GM12878 (cell line): Measurements from ENCODE around the gene BLNK. TPM values are rescaled to one million over a fixed set of nuclear protein-coding genes. Genes with fewer than 3 reads are reported as not detected.
A peak's percentile ranks its signal among the peaks of the same experiment; 100 is the strongest.

Experiments used
- ATF7 ChIP-seq: fragments of 450-650 bp; IDR thresholded peaks from 2 replicates; pipeline ENCODE4 v1.6.1; 2016; ENCODE audit warnings: low read depth, mild to moderate bottlenecking
- BHLHE40 ChIP-seq, 2 experiments: fragments of 450-650 bp in 1 of 2; IDR thresholded peaks; 2 replicates each; pipeline ENCODE4 v1.6.1; 2011 to 2017; ENCODE audit warnings: low read depth in 2 of 2, borderline replicate concordance in 1 of 2, improper control_type of control experiment in 1 of 2, low read length in 1 of 2, mild to moderate bottlenecking in 1 of 2
- CHD2 ChIP-seq: IDR thresholded peaks from 2 replicates; pipeline ENCODE4 v1.6.1; 2011; ENCODE audit warnings: low read depth, low read length, improper control_type of control experiment, borderline replicate concordance
- EED ChIP-seq: sonication (generic); IDR thresholded peaks from 2 replicates; pipeline ENCODE4 v1.6.1; 2016; ENCODE audit warnings: antibody characterized with exemption, low read depth
- ETV6 ChIP-seq, 2 experiments: fragments of 450-650 bp in 1 of 2; IDR thresholded peaks in 1 of 2; conservative IDR thresholded peaks in 1 of 2; 2 replicates each; pipeline ENCODE4 v1.6.1; 2014; ENCODE audit warnings: antibody characterized with exemption in 1 of 2, borderline replicate concordance in 1 of 2, low read depth in 1 of 2, mild to moderate bottlenecking in 1 of 2, moderate library complexity in 1 of 2
- EZH2 ChIP-seq: IDR thresholded peaks from 2 replicates; pipeline ENCODE4 v1.6.1; 2012; ENCODE audit warnings: low read depth, mild to moderate bottlenecking, control low read depth, inconsistent platforms, low read length, borderline replicate concordance; ENCODE audit not compliant: control insufficient read depth
- GABPA ChIP-seq: IDR thresholded peaks from 2 replicates; pipeline ENCODE4 v1.6.1; 2014; ENCODE audit warnings: antibody characterized with exemption, low read depth, mild to moderate bottlenecking, inconsistent platforms
- IRF4 ChIP-seq: IDR thresholded peaks from 2 replicates; pipeline ENCODE4 v1.6.1; 2011; ENCODE audit warnings: low read depth, low read length
- JUNB ChIP-seq: IDR thresholded peaks from 2 replicates; pipeline ENCODE4 v1.6.1; 2016; ENCODE audit warnings: antibody characterized with exemption, mild to moderate bottlenecking
- MEF2A ChIP-seq: IDR thresholded peaks from 2 replicates; pipeline ENCODE4 v1.6.1; 2011; ENCODE audit warnings: low read depth, mild to moderate bottlenecking, low read length, moderate library complexity; ENCODE audit not compliant: insufficient read depth
- MTA2 ChIP-seq: fragments of 450-650 bp; IDR thresholded peaks from 2 replicates; pipeline ENCODE4 v1.6.1; 2016; ENCODE audit warnings: low read depth, mild to moderate bottlenecking, moderate library complexity
- MTA3 ChIP-seq: IDR thresholded peaks from 2 replicates; pipeline ENCODE4 v1.6.1; 2012; ENCODE audit warnings: low read length, inconsistent platforms, borderline replicate concordance
- POU2F2 ChIP-seq: IDR thresholded peaks from 3 replicates; pipeline ENCODE4 v1.6.1; 2011; ENCODE audit warnings: low read depth, mild to moderate bottlenecking, low read length, borderline replicate concordance
- SREBF2 ChIP-seq: IDR thresholded peaks from 2 replicates; pipeline ENCODE4 v1.6.1; 2012; ENCODE audit warnings: mild to moderate bottlenecking, low read length
- TAF1 ChIP-seq: IDR thresholded peaks from 2 replicates; pipeline ENCODE4 v1.6.1; 2011; ENCODE audit warnings: mild to moderate bottlenecking, low read depth, low read length, borderline replicate concordance
- ZBED1 ChIP-seq: IDR thresholded peaks from 2 replicates; pipeline ENCODE4 v1.6.1; 2016; ENCODE audit warnings: borderline replicate concordance
- polyA plus RNA-seq, 11 experiments: library from polyadenylated mRNA; depleted of rRNA in 4 of 11; unstranded in 6 of 11; stranded (reverse) in 5 of 11; fragments of >200 nt; fragmentation: Nextera tagmentation in 4 of 11; fragmentation: Illumina TruSeq in 1 of 11; extraction: Ambion mirVana in 4 of 11; extraction: Trizol in 1 of 11; gene quantifications; 1 replicate in 1 of 11; 2 replicates in 10 of 11; pipeline versions ENCODE4 v1.2.1 to v1.2.3, GENCODE V29; 2011 to 2016; ENCODE audit warnings: inconsistent platforms in 2 of 11, missing spikeins in 2 of 11, low read depth in 1 of 11
- total RNA-seq, 4 experiments: library from RNA; depleted of rRNA in 3 of 4; stranded (reverse); fragments of >200 nt in 3 of 4; fragmentation: Illumina TruSeq in 1 of 4; extraction: Trizol in 1 of 4; gene quantifications; 2 replicates each; pipeline versions ENCODE4 v1.2.1 to v1.2.3, GENCODE V29; 2013 to 2021
- TF ChIP-seq, protein P1 (sequence below): fragments of 450-650 bp; formaldehyde crosslinking; IDR thresholded peaks from 2 replicates; pipeline ENCODE4 v1.4.0; 2020; ENCODE audit warnings: mild to moderate bottlenecking, moderate library complexity
- TF ChIP-seq, protein P2 (sequence below): fragments of 450-650 bp; IDR thresholded peaks from 2 replicates; pipeline ENCODE4 v1.6.1; 2017; ENCODE audit warnings: low read depth, mild to moderate bottlenecking, moderate library complexity
- TF ChIP-seq, protein P3 (sequence below): IDR thresholded peaks from 2 replicates; pipeline ENCODE4 v1.6.1; 2012; ENCODE audit warnings: low read length, inconsistent platforms
- TF ChIP-seq, protein P4 (sequence below): fragments of 450-650 bp; IDR thresholded peaks from 2 replicates; pipeline ENCODE4 v1.6.1; 2018; ENCODE audit warnings: borderline replicate concordance, mild to moderate bottlenecking; ENCODE audit not compliant: partially characterized antibody

BLNK gene
- total and polyA plus RNA-seq, 10 of the 15 experiments (the other 5 are each of a cell fraction or from before 2014, with no cell fraction given) = 79.5 to 201 (median 139) TPM

DNA sequence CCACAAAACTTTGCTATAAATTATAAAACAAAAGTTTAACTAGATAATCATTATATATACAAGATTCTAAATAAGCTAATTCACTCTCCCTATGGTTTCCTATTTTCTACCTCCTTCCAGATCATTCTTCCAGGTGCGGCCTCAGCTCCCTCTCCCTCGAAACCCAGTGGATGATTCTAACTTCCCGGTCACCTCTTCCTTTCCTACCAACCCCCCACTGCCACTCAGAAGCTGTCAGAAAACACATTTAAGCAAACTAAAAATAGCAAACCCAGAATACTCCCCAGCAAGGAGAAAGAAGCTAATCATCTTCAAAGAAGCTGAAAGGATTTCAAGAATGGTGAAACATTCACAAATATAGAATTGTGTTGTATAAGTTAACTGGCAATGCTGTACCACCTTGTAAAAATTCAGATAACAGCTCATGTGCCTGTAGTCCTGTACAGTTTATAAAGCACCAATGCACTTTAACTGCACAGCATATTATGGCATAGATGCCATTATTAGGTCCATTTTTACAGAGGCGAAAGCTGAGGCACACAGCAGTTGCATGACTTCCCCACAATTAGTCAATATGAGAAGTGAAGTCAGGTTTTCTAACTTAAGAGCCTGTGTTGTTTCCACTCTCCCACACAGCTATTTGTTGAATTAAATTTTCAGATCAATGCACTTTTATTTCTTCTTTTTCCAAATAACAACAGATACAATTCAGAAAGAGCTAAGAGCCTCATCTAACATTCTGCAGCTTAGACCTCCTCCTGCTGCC is 19.2 kb upstream of the BLNK start (continued):
- TF ChIP-seq, protein P1, sequence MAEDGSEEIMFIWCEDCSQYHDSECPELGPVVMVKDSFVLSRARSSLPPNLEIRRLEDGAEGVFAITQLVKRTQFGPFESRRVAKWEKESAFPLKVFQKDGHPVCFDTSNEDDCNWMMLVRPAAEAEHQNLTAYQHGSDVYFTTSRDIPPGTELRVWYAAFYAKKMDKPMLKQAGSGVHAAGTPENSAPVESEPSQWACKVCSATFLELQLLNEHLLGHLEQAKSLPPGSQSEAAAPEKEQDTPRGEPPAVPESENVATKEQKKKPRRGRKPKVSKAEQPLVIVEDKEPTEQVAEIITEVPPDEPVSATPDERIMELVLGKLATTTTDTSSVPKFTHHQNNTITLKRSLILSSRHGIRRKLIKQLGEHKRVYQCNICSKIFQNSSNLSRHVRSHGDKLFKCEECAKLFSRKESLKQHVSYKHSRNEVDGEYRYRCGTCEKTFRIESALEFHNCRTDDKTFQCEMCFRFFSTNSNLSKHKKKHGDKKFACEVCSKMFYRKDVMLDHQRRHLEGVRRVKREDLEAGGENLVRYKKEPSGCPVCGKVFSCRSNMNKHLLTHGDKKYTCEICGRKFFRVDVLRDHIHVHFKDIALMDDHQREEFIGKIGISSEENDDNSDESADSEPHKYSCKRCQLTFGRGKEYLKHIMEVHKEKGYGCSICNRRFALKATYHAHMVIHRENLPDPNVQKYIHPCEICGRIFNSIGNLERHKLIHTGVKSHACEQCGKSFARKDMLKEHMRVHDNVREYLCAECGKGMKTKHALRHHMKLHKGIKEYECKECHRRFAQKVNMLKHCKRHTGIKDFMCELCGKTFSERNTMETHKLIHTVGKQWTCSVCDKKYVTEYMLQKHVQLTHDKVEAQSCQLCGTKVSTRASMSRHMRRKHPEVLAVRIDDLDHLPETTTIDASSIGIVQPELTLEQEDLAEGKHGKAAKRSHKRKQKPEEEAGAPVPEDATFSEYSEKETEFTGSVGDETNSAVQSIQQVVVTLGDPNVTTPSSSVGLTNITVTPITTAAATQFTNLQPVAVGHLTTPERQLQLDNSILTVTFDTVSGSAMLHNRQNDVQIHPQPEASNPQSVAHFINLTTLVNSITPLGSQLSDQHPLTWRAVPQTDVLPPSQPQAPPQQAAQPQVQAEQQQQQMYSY = no peak
- no peak for TF ChIP-seq CHD2
- TF ChIP-seq MEF2A = 0 out of 2 replicates have a peak, but pooled peaks have one; percentile 56
- peak; percentile 75 for TF ChIP-seq EED
- TF ChIP-seq IRF4 = peak; percentile 76; the same call in 1 of the 2 replicates
- peak; percentile 54; the same call in 1 of the 2 replicates for TF ChIP-seq TAF1
- peak; percentile 87 for TF ChIP-seq JUNB
- TF ChIP-seq, protein P2, sequence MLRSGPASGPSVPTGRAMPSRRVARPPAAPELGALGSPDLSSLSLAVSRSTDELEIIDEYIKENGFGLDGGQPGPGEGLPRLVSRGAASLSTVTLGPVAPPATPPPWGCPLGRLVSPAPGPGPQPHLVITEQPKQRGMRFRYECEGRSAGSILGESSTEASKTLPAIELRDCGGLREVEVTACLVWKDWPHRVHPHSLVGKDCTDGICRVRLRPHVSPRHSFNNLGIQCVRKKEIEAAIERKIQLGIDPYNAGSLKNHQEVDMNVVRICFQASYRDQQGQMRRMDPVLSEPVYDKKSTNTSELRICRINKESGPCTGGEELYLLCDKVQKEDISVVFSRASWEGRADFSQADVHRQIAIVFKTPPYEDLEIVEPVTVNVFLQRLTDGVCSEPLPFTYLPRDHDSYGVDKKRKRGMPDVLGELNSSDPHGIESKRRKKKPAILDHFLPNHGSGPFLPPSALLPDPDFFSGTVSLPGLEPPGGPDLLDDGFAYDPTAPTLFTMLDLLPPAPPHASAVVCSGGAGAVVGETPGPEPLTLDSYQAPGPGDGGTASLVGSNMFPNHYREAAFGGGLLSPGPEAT = peak; percentile 46
- TF ChIP-seq, protein P3, sequence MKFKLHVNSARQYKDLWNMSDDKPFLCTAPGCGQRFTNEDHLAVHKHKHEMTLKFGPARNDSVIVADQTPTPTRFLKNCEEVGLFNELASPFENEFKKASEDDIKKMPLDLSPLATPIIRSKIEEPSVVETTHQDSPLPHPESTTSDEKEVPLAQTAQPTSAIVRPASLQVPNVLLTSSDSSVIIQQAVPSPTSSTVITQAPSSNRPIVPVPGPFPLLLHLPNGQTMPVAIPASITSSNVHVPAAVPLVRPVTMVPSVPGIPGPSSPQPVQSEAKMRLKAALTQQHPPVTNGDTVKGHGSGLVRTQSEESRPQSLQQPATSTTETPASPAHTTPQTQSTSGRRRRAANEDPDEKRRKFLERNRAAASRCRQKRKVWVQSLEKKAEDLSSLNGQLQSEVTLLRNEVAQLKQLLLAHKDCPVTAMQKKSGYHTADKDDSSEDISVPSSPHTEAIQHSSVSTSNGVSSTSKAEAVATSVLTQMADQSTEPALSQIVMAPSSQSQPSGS = peak; percentile 90
- TF ChIP-seq EZH2 = no peak
- no peak for TF ChIP-seq SREBF2
- peak; percentile 85 for TF ChIP-seq MTA3
- peak; percentile 45; the same call in 1 of the 2 replicates for TF ChIP-seq GABPA
- TF ChIP-seq ZBED1 = peak; percentile 80; the same call in 1 of the 2 replicates
- peak in 1 of 2 experiments; percentile 79; a peak in 2 of 4 replicates for TF ChIP-seq ETV6 (conservative IDR thresholded peaks at IDR 0.05 in 1 of 2, IDR thresholded peaks at IDR 0.05 in 1 of 2; ENCODE audit: borderline replicate concordance in 1 of 2, low read depth in 1 of 2)
- TF ChIP-seq ATF7 = peak; percentile 59
- peak; percentile 57 for TF ChIP-seq MTA2
- TF ChIP-seq BHLHE40 (IDR thresholded peaks at IDR 0.05; ENCODE audit: borderline replicate concordance in 1 of 2, low read depth in 2 of 2, low read length in 1 of 2) = peak; percentile 46 to 52; a peak in 2 of 4 replicates
- TF ChIP-seq POU2F2 = 0 out of 3 replicates have a peak, but pooled peaks have one; percentile 45
- TF ChIP-seq, protein P4, sequence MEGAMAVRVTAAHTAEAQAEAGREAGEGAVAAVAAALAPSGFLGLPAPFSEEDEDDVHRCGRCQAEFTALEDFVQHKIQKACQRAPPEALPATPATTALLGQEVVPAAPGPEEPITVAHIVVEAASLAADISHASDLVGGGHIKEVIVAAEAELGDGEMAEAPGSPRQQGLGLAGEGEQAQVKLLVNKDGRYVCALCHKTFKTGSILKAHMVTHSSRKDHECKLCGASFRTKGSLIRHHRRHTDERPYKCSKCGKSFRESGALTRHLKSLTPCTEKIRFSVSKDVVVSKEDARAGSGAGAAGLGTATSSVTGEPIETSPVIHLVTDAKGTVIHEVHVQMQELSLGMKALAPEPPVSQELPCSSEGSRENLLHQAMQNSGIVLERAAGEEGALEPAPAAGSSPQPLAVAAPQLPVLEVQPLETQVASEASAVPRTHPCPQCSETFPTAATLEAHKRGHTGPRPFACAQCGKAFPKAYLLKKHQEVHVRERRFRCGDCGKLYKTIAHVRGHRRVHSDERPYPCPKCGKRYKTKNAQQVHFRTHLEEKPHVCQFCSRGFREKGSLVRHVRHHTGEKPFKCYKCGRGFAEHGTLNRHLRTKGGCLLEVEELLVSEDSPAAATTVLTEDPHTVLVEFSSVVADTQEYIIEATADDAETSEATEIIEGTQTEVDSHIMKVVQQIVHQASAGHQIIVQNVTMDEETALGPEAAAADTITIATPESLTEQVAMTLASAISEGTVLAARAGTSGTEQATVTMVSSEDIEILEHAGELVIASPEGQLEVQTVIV = no peak
